ENCODE data around the gene VEPH1.

The VEPH1 gene

GRCh38 chr3:157294953-157295352 lies 208.3 kb downstream of the VEPH1 start:
- DNase-seq = no peak

GRCh38 chr3:157294491-157294890 lies 208.7 kb downstream of the VEPH1 start:
- DNase-seq = no peak

- no peak for DNase-seq
These were observed 212.4 kb downstream of the VEPH1 start for GRCh38 chr3:157290766-157291165.

- DNase-seq = no peak
These were observed 217.2 kb downstream of the VEPH1 start for GRCh38 chr3:157285966-157286365.

- no peak for DNase-seq
These were observed 218.1 kb downstream of the VEPH1 start for GRCh38 chr3:157285141-157285540.

GRCh38 chr3:157284688-157285087 lies 218.5 kb downstream of the VEPH1 start:
- no peak for DNase-seq

- DNase-seq = no peak
These were observed 220.7 kb downstream of the VEPH1 start for GRCh38 chr3:157282261-157283191.

GRCh38 chr3:157280786-157281185 lies 222.4 kb downstream of the VEPH1 start:
- no peak for DNase-seq

GRCh38 chr3:157280354-157280753 lies 222.9 kb downstream of the VEPH1 start:
- no peak for DNase-seq

GRCh38 chr3:157279237-157279636 lies 224.0 kb downstream of the VEPH1 start:
- no peak for DNase-seq

GRCh38 chr3:157276801-157277200 lies 226.4 kb downstream of the VEPH1 start:
- DNase-seq = no peak

- no peak for DNase-seq
These were observed 227.4 kb downstream of the VEPH1 start for GRCh38 chr3:157275832-157276231.

- no peak for DNase-seq
These were observed 228.5 kb downstream of the VEPH1 start for GRCh38 chr3:157274644-157275137.

- no peak for DNase-seq
These were observed 231.8 kb downstream of the VEPH1 start for GRCh38 chr3:157271283-157271882.

- DNase-seq = no peak
These were observed 235.2 kb downstream of the VEPH1 start for GRCh38 chr3:157268026-157268425.

GRCh38 chr3:157265931-157266330 lies 237.3 kb downstream of the VEPH1 start:
- no peak for DNase-seq

- no peak for DNase-seq
These were observed 240.2 kb downstream of the VEPH1 start for GRCh38 chr3:157263027-157263426.

- DNase-seq = no peak
These were observed 242.2 kb downstream of the VEPH1 start for GRCh38 chr3:157261000-157261399.

- no peak for DNase-seq
These were observed 243.4 kb downstream of the VEPH1 start for GRCh38 chr3:157259825-157260224.

GRCh38 chr3:157257101-157257500 lies 246.1 kb downstream of the VEPH1 start:
- DNase-seq = no peak

GRCh38 chr3:157255797-157256196 lies 247.4 kb downstream of the VEPH1 start:
- no peak for DNase-seq

- no peak for DNase-seq
These were observed 251.5 kb downstream of the VEPH1 start for GRCh38 chr3:157251685-157252084.

GRCh38 chr3:157249606-157250005 lies 253.6 kb downstream of the VEPH1 start:
- no peak for DNase-seq

Measured in activated CD4-positive, CD25-positive, alpha-beta regulatory T cell (primary cell).